ENCODE results near the gene MED12. TPM values are rescaled to one million over a fixed set of nuclear protein-coding genes. Genes with fewer than 3 reads are reported as not detected.

The MED12 gene
- total RNA-seq, 2 donors from 2014 or later: 66.2 to 79.2 TPM

- no peaks in the 10 kb centered on the region for H3K9me3 ChIP-seq (ENCODE audit: control insufficient read depth, low read length, poor library complexity, severe bottlenecking)
- peak overlapping the region; percentile 29 for H3K27ac Mint-ChIP-seq
- ATAC-seq (no peak), DNase-seq (no peak)
- no peak overlapping the region for H3K4me3 Mint-ChIP-seq
- peaks cover 2% of the 10 kb centered on the region for H3K36me3 Mint-ChIP-seq (ENCODE audit: low read depth)
- H3K4me1 Mint-ChIP-seq: peaks cover 10% of the 10 kb centered on the region
- H3K27me3 Mint-ChIP-seq: no peaks in the 10 kb centered on the region
These were observed 1.0 kb upstream of the MED12 start for GRCh38 chrX:71117358-71117757.

- no peaks in the 10 kb centered on the region for H3K9me3 ChIP-seq (ENCODE audit: control insufficient read depth, low read length, poor library complexity, severe bottlenecking)
- Mint-ChIP-seq H3K36me3 (ENCODE audit: low read depth) (peaks cover 6% of the 10 kb centered on the region), H3K27me3 (no peaks in the 10 kb centered on the region), H3K4me1 (peaks cover 8% of the 10 kb centered on the region), H3K4me3 (peak overlapping the region; percentile 84), H3K27ac (peak overlapping the region; percentile 81)
- DNase-seq (no peak), ATAC-seq (peak; percentile 23)
These were observed 664 bp downstream of the MED12 start for GRCh38 chrX:71118985-71119535.

GRCh38 chrX:71128166-71128833 is 9.9 kb downstream of the MED12 start:
- H3K27ac Mint-ChIP-seq: peak overlapping the region; percentile 92
- no peak for DNase-seq
- ATAC-seq: no peak
- H3K4me3 Mint-ChIP-seq: no peak overlapping the region
- H3K27me3 Mint-ChIP-seq: no peaks in the 10 kb centered on the region
- peaks cover 21% of the 10 kb centered on the region for H3K4me1 Mint-ChIP-seq
- peaks cover 9% of the 10 kb centered on the region for H3K36me3 Mint-ChIP-seq (ENCODE audit: low read depth)
- H3K9me3 ChIP-seq (ENCODE audit: control insufficient read depth, low read length, poor library complexity, severe bottlenecking): no peaks in the 10 kb centered on the region

GRCh38 chrX:71128915-71129765 is 10.7 kb downstream of the MED12 start:
- peak; percentile 54 to 73 (median 64) for DNase-seq
- Mint-ChIP-seq H3K27me3 (no peaks in the 10 kb centered on the region), H3K27ac (peak overlapping the region; percentile 92), H3K4me1 (peaks cover 20% of the 10 kb centered on the region), H3K4me3 (no peak overlapping the region), H3K36me3 (ENCODE audit: low read depth) (peaks cover 8% of the 10 kb centered on the region)
- no peaks in the 10 kb centered on the region for H3K9me3 ChIP-seq (ENCODE audit: control insufficient read depth, low read length, poor library complexity, severe bottlenecking)
- peak; percentile 93 for ATAC-seq

- Mint-ChIP-seq H3K4me1 (peaks cover 17% of the 10 kb centered on the region), H3K36me3 (ENCODE audit: low read depth) (peaks cover 15% of the 10 kb centered on the region), H3K27me3 (no peaks in the 10 kb centered on the region), H3K4me3 (no peak overlapping the region), H3K27ac (peak overlapping the region; percentile 27)
- ATAC-seq: no peak
- H3K9me3 ChIP-seq (ENCODE audit: control insufficient read depth, low read length, poor library complexity, severe bottlenecking): no peaks in the 10 kb centered on the region
- no peak for DNase-seq
These were observed 13.1 kb downstream of the MED12 start for GRCh38 chrX:71131510-71131909.

- DNase-seq: no peak
- H3K4me1 Mint-ChIP-seq: peaks cover 7% of the 10 kb centered on the region
- ATAC-seq: no peak
- H3K36me3 Mint-ChIP-seq (ENCODE audit: low read depth): peaks cover 8% of the 10 kb centered on the region
- H3K27ac Mint-ChIP-seq: no peak overlapping the region
- no peaks in the 10 kb centered on the region for H3K9me3 ChIP-seq (ENCODE audit: control insufficient read depth, low read length, poor library complexity, severe bottlenecking)
- H3K27me3 Mint-ChIP-seq: no peaks in the 10 kb centered on the region
- H3K4me3 Mint-ChIP-seq: no peak overlapping the region
These were observed 22.0 kb downstream of the MED12 start for GRCh38 chrX:71140440-71140839.

GRCh38 chrX:71143508-71143907 is 25.1 kb downstream of the MED12 start:
- no peaks in the 10 kb centered on the region for H3K27me3 Mint-ChIP-seq
- peaks cover 4% of the 10 kb centered on the region for H3K36me3 Mint-ChIP-seq (ENCODE audit: low read depth)
- no peak for DNase-seq
- no peak overlapping the region for H3K4me3 Mint-ChIP-seq
- no peak overlapping the region for H3K27ac Mint-ChIP-seq
- H3K9me3 ChIP-seq (ENCODE audit: control insufficient read depth, low read length, poor library complexity, severe bottlenecking): no peaks in the 10 kb centered on the region
- ATAC-seq: no peak
- peaks cover 13% of the 10 kb centered on the region for H3K4me1 Mint-ChIP-seq

- no peak for DNase-seq
- no peaks in the 10 kb centered on the region for H3K9me3 ChIP-seq (ENCODE audit: control insufficient read depth, low read length, poor library complexity, severe bottlenecking)
- H3K27me3 Mint-ChIP-seq: no peaks in the 10 kb centered on the region
- no peaks in the 10 kb centered on the region for H3K36me3 Mint-ChIP-seq (ENCODE audit: low read depth)
- H3K27ac Mint-ChIP-seq: no peak within 1 kb of the TSS
- H3K4me3 Mint-ChIP-seq: peak within 1 kb of the TSS; percentile 59
- ATAC-seq: no peak
- peaks cover 13% of the 10 kb centered on the region for H3K4me1 Mint-ChIP-seq
These were observed 26.3 kb downstream of the MED12 start, which contains the start of gene NLGN3 for GRCh38 chrX:71144651-71145050. TSS of gene NLGN3 (plus strand) at chrX:71144841. CDS start at chrX:71147750, 2,909 bp downstream.

GRCh38 chrX:71147496-71148277 is 29.3 kb downstream of the MED12 start:
- DNase-seq (no peak), ATAC-seq (no peak)
- H3K4me1 Mint-ChIP-seq: peaks cover 15% of the 10 kb centered on the region
- H3K36me3 Mint-ChIP-seq (ENCODE audit: low read depth): no peaks in the 10 kb centered on the region
- H3K27me3 Mint-ChIP-seq: no peaks in the 10 kb centered on the region
- H3K27ac Mint-ChIP-seq: peak overlapping the region; percentile 21
- H3K4me3 Mint-ChIP-seq: no peak overlapping the region
- H3K9me3 ChIP-seq (ENCODE audit: control insufficient read depth, low read length, poor library complexity, severe bottlenecking): no peaks in the 10 kb centered on the region

GRCh38 chrX:71148278-71148663 is 29.9 kb downstream of the MED12 start:
- H3K9me3 ChIP-seq (ENCODE audit: control insufficient read depth, low read length, poor library complexity, severe bottlenecking): no peaks in the 10 kb centered on the region
- Mint-ChIP-seq H3K4me3 (no peak overlapping the region), H3K27me3 (no peaks in the 10 kb centered on the region), H3K27ac (no peak overlapping the region), H3K36me3 (ENCODE audit: low read depth) (no peaks in the 10 kb centered on the region), H3K4me1 (peaks cover 17% of the 10 kb centered on the region)
- ATAC-seq: no peak
- no peak for DNase-seq

GRCh38 chrX:71151366-71151765 is 33.0 kb downstream of the MED12 start:
- no peak overlapping the region for H3K4me3 Mint-ChIP-seq
- peaks cover 3% of the 10 kb centered on the region for H3K36me3 Mint-ChIP-seq (ENCODE audit: low read depth)
- no peaks in the 10 kb centered on the region for H3K27me3 Mint-ChIP-seq
- H3K4me1 Mint-ChIP-seq: peaks cover 15% of the 10 kb centered on the region
- no peaks in the 10 kb centered on the region for H3K9me3 ChIP-seq (ENCODE audit: control insufficient read depth, low read length, poor library complexity, severe bottlenecking)
- no peak for ATAC-seq
- no peak for DNase-seq
- H3K27ac Mint-ChIP-seq: peak overlapping the region; percentile 62

- Mint-ChIP-seq H3K27me3 (no peaks in the 10 kb centered on the region), H3K4me3 (no peak overlapping the region), H3K36me3 (ENCODE audit: low read depth) (peaks cover 4% of the 10 kb centered on the region), H3K4me1 (peaks cover 18% of the 10 kb centered on the region), H3K27ac (no peak overlapping the region)
- no peaks in the 10 kb centered on the region for H3K9me3 ChIP-seq (ENCODE audit: control insufficient read depth, low read length, poor library complexity, severe bottlenecking)
- DNase-seq (no peak), ATAC-seq (no peak)
These were observed 35.8 kb downstream of the MED12 start for GRCh38 chrX:71154196-71154595.

- H3K4me1 Mint-ChIP-seq: peaks cover 18% of the 10 kb centered on the region
- DNase-seq (no peak), ATAC-seq (no peak)
- H3K9me3 ChIP-seq (ENCODE audit: control insufficient read depth, low read length, poor library complexity, severe bottlenecking): no peaks in the 10 kb centered on the region
- no peaks in the 10 kb centered on the region for H3K27me3 Mint-ChIP-seq
- H3K4me3 Mint-ChIP-seq: no peak overlapping the region
- peaks cover 4% of the 10 kb centered on the region for H3K36me3 Mint-ChIP-seq (ENCODE audit: low read depth)
- H3K27ac Mint-ChIP-seq: no peak overlapping the region
These were observed 36.2 kb downstream of the MED12 start for GRCh38 chrX:71154641-71155040.

All from T-helper 17 cell (primary cell).